Stimulated activated memory B cell treated with anti-CD40 and anti-IgM and Interleukin-4, amounts not matched to agents 10 μg/mL and 1 μg/mL and 100 μg/mL, for 72 hours (primary cell): ENCODE data around the gene STXBP5.
"Not testable (repeated sequence)": the region's sequence is repeated elsewhere in the genome, so short reads cannot be mapped to it uniquely, and the experiment has no call there.

Experiments used
- ATAC-seq: fragments of 150-1000 bp; cut with Tn5 transposase; 2 replicates; pipeline ENCODE4 v1.10.0; 2021
- H3K27ac Mint-ChIP-seq: one replicate; pipeline ENCODE4 v1.8.0; 2022; ENCODE audit warnings: mild to moderate bottlenecking, mixed read lengths
- H3K27me3 Mint-ChIP-seq: one replicate; pipeline ENCODE4 v1.8.0; 2022; ENCODE audit warnings: mixed read lengths
- H3K36me3 Mint-ChIP-seq: one replicate; pipeline ENCODE4 v1.8.0; 2022; ENCODE audit warnings: mixed read lengths
- H3K4me1 Mint-ChIP-seq: one replicate; pipeline ENCODE4 v1.8.0; 2022; ENCODE audit warnings: mixed read lengths
- H3K4me3 Mint-ChIP-seq: one replicate; pipeline ENCODE4 v1.8.0; 2022; ENCODE audit warnings: mild to moderate bottlenecking, moderate library complexity, mixed read lengths
- H3K9me3 Mint-ChIP-seq: one replicate; pipeline ENCODE4 v1.8.0; 2022; ENCODE audit warnings: mixed read lengths

The STXBP5 gene

DNA sequence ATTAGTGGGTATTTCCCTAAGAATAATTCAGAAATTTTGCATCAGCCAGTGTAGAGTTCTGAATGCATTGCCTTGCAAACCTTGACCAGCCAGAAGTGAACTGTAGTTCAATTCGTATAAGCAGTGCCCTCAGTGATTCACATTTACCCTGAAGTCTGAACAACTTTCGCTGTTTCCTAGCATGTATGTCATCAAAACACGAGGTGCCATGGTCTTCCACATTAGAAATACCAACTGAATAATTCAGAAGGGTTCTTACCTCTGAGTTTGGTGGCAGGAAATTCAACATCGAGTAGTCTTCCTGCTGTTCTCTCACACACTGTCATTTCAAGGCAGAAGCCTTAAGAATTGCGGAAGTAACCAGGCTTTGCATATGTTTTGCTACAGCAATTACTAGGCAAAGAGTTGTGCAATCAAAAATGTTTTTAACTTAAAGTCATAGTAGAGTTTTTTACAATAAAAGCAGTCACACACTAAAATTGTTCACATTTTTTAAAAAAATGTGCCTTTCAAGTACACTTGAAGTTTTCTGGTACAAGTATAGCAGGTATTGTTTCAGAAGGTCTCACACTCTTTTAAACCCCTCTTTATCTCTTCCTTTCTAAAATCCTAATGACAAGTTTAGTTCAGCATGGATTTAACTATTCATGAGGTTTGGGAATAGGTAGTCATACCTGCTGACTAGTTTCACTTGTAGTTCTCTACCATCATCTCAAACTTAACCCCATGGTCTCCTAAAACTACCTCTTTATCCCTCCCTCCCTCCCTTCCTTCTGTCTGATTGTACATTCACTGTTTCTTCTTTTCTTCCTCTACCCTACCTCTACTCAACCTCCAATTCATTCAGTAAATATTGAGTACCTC is 118.3 kb downstream of the STXBP5 start:
- Mint-ChIP-seq H3K36me3 (peaks cover 28% of the 10 kb centered on the region), H3K4me3 (peak overlapping the region; percentile 61), H3K27ac (peak overlapping the region; percentile 85), H3K27me3 (no peaks in the 10 kb centered on the region), H3K4me1 (peaks cover 24% of the 10 kb centered on the region), H3K9me3 (no peaks in the 10 kb centered on the region)
- ATAC-seq, result peak; percentile 98

DNA sequence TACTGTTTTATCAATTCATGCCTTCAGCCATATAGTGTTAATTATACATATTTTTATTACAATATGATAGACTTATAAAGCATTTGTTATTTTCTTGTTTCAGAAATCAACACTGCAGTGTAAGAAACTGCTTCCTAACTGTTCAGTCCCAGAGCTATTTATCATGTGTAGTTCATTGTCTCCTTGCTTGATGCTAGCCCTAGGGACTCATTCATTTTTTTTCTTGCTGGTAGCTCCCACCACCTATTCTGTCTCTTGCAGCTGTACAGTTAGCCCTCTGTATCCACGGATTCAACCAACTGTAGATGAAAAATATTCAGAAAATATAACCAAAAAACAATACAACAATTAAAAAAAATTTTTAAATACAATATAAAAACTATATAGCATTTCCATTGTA is 121.3 kb downstream of the STXBP5 start:
- no peak overlapping the region for H3K27ac Mint-ChIP-seq
- no peaks in the 10 kb centered on the region for H3K27me3 Mint-ChIP-seq
- H3K4me3 Mint-ChIP-seq, result no peak overlapping the region
- no peak for ATAC-seq
- peaks cover 24% of the 10 kb centered on the region for H3K4me1 Mint-ChIP-seq
- H3K9me3 Mint-ChIP-seq, result no peaks in the 10 kb centered on the region
- H3K36me3 Mint-ChIP-seq, result peaks cover 37% of the 10 kb centered on the region

- Mint-ChIP-seq H3K27ac (no peak overlapping the region), H3K36me3 (peaks cover 37% of the 10 kb centered on the region), H3K27me3 (no peaks in the 10 kb centered on the region), H3K4me3 (no peak overlapping the region), H3K9me3 (no peaks in the 10 kb centered on the region), H3K4me1 (no peaks in the 10 kb centered on the region)
- ATAC-seq, result no peak
These were observed 127.2 kb downstream of the STXBP5 start for GRCh38 chr6:147331401-147331800.

GRCh38 chr6:147337921-147338320 is 133.7 kb downstream of the STXBP5 start:
- no peak overlapping the region for H3K27ac Mint-ChIP-seq
- no peak for ATAC-seq

DNA sequence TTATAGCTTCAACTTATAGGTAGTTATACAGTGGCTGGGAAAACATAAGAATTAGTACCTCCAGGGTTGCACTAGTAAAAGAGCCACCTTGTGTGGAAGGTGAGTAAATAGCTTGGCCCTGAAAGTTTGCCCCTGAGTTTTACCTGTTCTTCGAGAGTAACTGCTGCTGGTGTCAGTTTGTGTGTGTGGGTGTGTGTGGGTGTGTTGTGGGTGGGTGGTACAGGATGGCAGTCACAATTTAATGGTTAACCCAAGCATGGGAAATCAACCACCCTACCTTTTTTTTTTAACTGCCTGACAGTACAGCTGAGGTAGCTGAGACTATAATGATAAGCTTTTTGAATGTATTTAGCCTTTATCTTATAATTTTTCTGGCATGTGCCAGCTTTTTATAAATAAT is 137.3 kb downstream of the STXBP5 start:
- Mint-ChIP-seq H3K4me1 (no peaks in the 10 kb centered on the region), H3K4me3 (no peak overlapping the region)

More at GRCh38 chr6:147337921-147338320, 133.7 kb downstream of the STXBP5 start:
- H3K4me3 Mint-ChIP-seq, result no peak overlapping the region
- H3K4me1 Mint-ChIP-seq, result no peaks in the 10 kb centered on the region
- H3K9me3 Mint-ChIP-seq, result no peaks in the 10 kb centered on the region
- H3K27me3 Mint-ChIP-seq, result no peaks in the 10 kb centered on the region
- peaks cover 24% of the 10 kb centered on the region for H3K36me3 Mint-ChIP-seq

DNA sequence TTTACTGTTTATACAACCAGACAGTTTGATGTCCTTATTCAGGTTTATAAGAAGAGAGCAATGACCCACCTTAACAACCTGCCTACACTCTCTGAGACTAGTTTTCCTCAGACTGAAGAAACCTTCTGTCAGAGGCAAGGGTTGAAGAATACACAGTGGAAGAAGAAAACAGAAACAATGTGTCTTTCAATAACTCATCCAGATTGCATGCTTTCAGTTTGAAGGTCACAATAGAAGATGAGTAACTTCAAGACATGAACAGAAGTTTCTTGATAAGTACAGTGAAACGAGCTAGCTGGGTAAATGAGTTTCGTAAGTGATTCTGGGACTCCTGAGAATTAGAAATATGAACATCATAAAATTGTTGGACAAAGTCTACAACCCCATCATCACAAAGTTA is 141.7 kb downstream of the STXBP5 start:
- H3K36me3 Mint-ChIP-seq, result peaks cover 21% of the 10 kb centered on the region
- H3K9me3 Mint-ChIP-seq, result no peaks in the 10 kb centered on the region
- H3K27me3 Mint-ChIP-seq, result no peaks in the 10 kb centered on the region
- no peak overlapping the region for H3K27ac Mint-ChIP-seq
- H3K4me1 Mint-ChIP-seq, result no peaks in the 10 kb centered on the region
- ATAC-seq, result no peak
- H3K4me3 Mint-ChIP-seq, result no peak overlapping the region

More for the DNA sequence above, 137.3 kb downstream of the STXBP5 start:
- Mint-ChIP-seq H3K36me3 (peaks cover 37% of the 10 kb centered on the region), H3K27me3 (no peaks in the 10 kb centered on the region), H3K27ac (no peak overlapping the region), H3K9me3 (no peaks in the 10 kb centered on the region)
- no peak for ATAC-seq

DNA sequence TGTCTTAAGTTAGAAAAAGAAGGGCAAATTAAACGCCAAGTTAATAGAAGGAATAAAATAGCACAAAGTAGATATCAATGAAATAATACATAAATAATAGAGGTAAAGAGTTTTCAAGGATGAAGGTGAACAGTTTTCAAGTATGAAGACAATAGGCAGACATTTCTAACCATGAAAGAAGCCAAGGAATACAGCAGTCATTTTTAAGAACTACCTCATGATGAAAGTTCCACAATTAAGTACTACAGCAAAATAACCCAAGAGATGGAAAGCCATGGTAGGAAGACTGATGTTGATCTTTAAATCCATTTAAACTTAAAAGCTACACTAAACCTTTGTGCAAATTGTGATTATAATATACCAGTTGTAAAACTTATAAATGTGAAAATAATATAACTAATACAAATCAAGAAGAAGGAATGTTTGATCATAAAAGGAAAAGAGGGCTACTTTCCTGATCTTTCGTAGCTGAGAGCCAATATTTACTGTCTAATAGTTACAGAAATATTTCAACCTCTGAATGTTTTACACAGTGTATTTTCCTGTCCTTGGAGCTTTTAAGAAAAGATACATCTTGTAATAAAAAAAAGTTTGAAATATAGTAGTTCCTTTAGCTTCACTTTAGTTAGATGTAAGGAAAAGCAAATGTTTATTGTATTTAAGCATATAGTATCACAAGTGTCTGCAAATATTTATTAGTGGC is 143.1 kb downstream of the STXBP5 start:
- Mint-ChIP-seq H3K27me3 (no peaks in the 10 kb centered on the region), H3K4me1 (no peaks in the 10 kb centered on the region), H3K27ac (no peak overlapping the region), H3K4me3 (no peak overlapping the region), H3K36me3 (peaks cover 13% of the 10 kb centered on the region), H3K9me3 (no peaks in the 10 kb centered on the region)
- no peak for ATAC-seq

DNA sequence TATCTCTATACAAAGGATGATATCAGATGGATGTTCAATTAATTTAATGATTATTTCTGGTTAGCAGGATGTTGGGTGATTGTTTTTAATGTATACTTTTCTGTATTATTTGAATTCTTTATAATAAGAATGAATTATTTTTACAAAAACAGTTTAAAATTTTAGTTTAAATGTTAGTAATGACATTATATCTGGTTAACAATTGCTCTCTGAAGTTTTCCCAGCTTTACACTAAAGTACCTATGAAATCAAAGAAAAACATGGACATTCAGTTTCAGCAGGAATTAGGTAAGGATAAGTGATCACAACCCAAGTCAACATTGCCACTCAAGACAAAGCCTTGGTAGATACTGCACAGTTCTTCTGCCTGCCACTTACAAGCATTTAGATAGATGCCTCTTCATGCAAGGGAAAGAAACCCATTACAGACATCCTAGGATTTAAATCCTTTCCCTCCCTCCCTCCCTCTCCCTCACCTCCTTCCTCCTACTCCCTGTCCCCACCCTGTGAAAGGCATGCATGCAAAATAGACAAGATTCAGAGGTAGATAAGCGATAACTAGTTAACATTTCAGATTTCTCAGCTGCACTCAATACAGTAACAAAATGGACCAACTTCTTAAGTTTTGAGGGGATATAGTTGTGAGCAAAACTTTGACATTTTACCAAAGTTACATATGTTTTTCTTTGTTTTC is 143.8 kb downstream of the STXBP5 start:
- H3K4me1 Mint-ChIP-seq, result no peaks in the 10 kb centered on the region
- H3K9me3 Mint-ChIP-seq, result no peaks in the 10 kb centered on the region
- H3K27me3 Mint-ChIP-seq, result no peaks in the 10 kb centered on the region
- H3K27ac Mint-ChIP-seq, result no peak overlapping the region
- H3K36me3 Mint-ChIP-seq, result peaks cover 13% of the 10 kb centered on the region
- ATAC-seq, result no peak
- H3K4me3 Mint-ChIP-seq, result no peak overlapping the region

GRCh38 chr6:147361311-147361981 is 157.2 kb downstream of the STXBP5 start:
- no peak overlapping the region for H3K27ac Mint-ChIP-seq
- H3K36me3 Mint-ChIP-seq, result peaks cover 54% of the 10 kb centered on the region
- no peak for ATAC-seq

DNA sequence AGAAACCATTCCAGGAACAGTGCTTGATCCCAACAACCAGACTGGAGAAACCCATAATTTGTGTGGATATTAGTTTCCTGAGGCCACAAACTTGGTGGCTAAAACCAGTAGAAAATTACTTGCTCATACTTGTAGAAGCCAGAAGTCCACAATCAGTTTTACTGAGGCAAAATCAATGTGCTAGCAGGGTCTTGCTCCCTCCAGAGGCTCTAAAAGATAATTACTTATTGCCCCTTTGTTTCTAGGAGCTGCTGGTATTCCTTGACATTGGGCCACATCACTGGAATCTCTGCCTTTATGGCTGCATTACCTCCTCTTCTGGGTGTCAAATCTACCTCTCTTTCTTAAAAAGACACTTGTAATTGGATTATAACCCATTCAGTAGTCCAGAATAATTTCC is 162.1 kb downstream of the STXBP5 start:
- no peak for ATAC-seq
- Mint-ChIP-seq H3K4me1 (no peaks in the 10 kb centered on the region), H3K27ac (no peak overlapping the region), H3K27me3 (no peaks in the 10 kb centered on the region), H3K36me3 (peaks cover 28% of the 10 kb centered on the region), H3K4me3 (no peak overlapping the region), H3K9me3 (no peaks in the 10 kb centered on the region)

More at GRCh38 chr6:147361311-147361981, 157.2 kb downstream of the STXBP5 start:
- Mint-ChIP-seq H3K9me3 (peaks cover 5% of the 10 kb centered on the region), H3K4me1 (no peaks in the 10 kb centered on the region), H3K4me3 (no peak overlapping the region), H3K27me3 (no peaks in the 10 kb centered on the region)

- peaks cover 28% of the 10 kb centered on the region for H3K36me3 Mint-ChIP-seq
- no peaks in the 10 kb centered on the region for H3K27me3 Mint-ChIP-seq
- no peak for ATAC-seq
- no peak overlapping the region for H3K4me3 Mint-ChIP-seq
- no peak overlapping the region for H3K27ac Mint-ChIP-seq
- no peaks in the 10 kb centered on the region for H3K4me1 Mint-ChIP-seq
- no peaks in the 10 kb centered on the region for H3K9me3 Mint-ChIP-seq
These were observed 167.1 kb downstream of the STXBP5 start for GRCh38 chr6:147371325-147371724.

DNA sequence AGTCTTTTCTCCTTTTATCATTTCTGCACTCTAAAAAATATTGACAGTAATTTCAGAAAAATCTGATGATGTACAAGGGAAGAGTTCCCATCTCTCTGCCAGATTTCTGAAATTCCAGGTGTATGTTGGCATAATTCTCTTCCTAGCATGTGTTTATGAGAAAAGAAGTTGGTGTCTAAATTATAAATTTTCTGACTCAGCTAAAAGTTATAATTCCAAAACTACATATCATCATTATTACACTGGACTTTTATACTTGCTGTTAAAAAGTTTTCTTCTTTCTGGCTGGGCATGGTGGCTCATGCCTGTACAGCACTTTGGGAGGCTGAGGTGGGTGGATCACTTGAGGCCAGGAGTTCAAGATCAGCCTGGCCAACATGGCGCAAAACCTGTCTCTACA is 168.6 kb downstream of the STXBP5 start:
- Mint-ChIP-seq H3K36me3 (peaks cover 26% of the 10 kb centered on the region), H3K9me3 (no peaks in the 10 kb centered on the region), H3K27me3 (no peaks in the 10 kb centered on the region), H3K27ac (no peak overlapping the region), H3K4me1 (no peaks in the 10 kb centered on the region), H3K4me3 (no peak overlapping the region)
- ATAC-seq, result no peak

DNA sequence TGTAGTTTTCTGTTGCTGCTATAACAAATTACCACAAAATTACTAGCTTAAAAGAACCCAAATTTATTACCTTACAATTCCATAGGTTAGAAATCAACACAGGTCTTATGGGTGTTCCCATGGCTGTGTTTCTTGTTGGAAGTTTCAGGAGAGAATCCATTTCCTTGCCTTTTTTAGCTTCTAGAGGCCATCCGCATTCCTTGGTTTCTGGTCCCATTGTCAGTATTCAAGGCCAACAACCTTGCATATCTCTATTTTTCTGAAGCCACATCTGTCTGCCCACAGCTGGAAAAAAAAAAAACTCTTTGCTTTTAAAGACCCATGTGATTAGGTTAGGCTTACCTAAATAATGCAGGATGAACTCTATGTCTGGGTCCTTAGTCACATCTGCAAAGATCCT is 174.6 kb downstream of the STXBP5 start:
- H3K27ac Mint-ChIP-seq, result no peak overlapping the region
- no peaks in the 10 kb centered on the region for H3K27me3 Mint-ChIP-seq
- ATAC-seq, result no peak
- H3K4me3 Mint-ChIP-seq, result no peak overlapping the region
- H3K36me3 Mint-ChIP-seq, result peaks cover 51% of the 10 kb centered on the region
- H3K4me1 Mint-ChIP-seq, result no peaks in the 10 kb centered on the region
- no peaks in the 10 kb centered on the region for H3K9me3 Mint-ChIP-seq

GRCh38 chr6:147380841-147381240 is 176.6 kb downstream of the STXBP5 start:
- peaks cover 41% of the 10 kb centered on the region for H3K36me3 Mint-ChIP-seq
- H3K9me3 Mint-ChIP-seq, ATAC-seq: not testable (repeated sequence)

GRCh38 chr6:147381712-147382111 is 177.5 kb downstream of the STXBP5 start:
- Mint-ChIP-seq H3K4me1 (no peaks in the 10 kb centered on the region), H3K9me3 (no peaks in the 10 kb centered on the region), H3K27ac (no peak overlapping the region), H3K27me3 (no peaks in the 10 kb centered on the region), H3K4me3 (no peak overlapping the region), H3K36me3 (peaks cover 35% of the 10 kb centered on the region)
- ATAC-seq, result no peak

More at GRCh38 chr6:147380841-147381240, 176.6 kb downstream of the STXBP5 start:
- not testable (repeated sequence) for H3K4me1 Mint-ChIP-seq, H3K27me3 Mint-ChIP-seq, H3K27ac Mint-ChIP-seq, H3K4me3 Mint-ChIP-seq
